GM12892 (cell line): Measurements from ENCODE around the gene MACROD2.

Experiments used
- POLR2A ChIP-seq: IDR thresholded peaks from 2 replicates; pipeline ENCODE4 v1.6.1; 2011; ENCODE audit warnings: low read depth, low read length, control low read depth
- POLR2AphosphoS5 ChIP-seq: IDR thresholded peaks from 2 replicates; pipeline ENCODE4 v1.6.1; 2011; ENCODE audit warnings: low read depth, low read length, control low read depth

DNA sequence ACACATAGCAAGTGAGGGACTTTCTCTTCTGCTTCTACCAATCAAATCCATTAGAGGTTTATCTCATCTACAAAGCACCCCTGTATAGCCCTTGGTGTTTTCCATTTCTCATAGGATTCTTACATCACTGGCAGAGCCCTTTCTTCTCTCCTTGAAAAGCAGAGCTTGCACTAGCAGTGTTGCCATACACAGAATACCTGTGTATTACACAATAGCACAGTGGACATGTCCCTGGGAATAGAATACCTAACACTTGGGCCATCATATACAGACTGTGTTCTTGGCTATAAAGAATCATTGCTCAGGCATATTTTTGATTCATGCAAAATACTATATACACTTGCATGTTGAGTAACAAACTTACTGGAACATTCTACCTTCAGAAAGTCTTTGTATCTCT, 1996.0 kb downstream of the MACROD2 start:
- TF ChIP-seq POLR2A = no peak
- TF ChIP-seq POLR2AphosphoS5 = no peak
